ENCODE data around the gene HMG20A.

The HMG20A gene

GRCh38 chr15:77418966-77419835, 1.5 kb upstream of the HMG20A start:
- Histone ChIP-seq H3K4me1 (ENCODE audit: control insufficient read depth in 1 of 2, insufficient read depth in 2 of 2, low read length in 2 of 2) (peaks cover 4% of the 10 kb centered on the region in 2 experiments), H3K4me3 (ENCODE audit: low read depth, low read length) (peak overlapping the region; percentile 86), H3K27ac (ENCODE audit: low read depth, low read length) (peak overlapping the region; percentile 78), H3K9ac (ENCODE audit: low read length) (peak overlapping the region; percentile 86), H3K36me3 (ENCODE audit: control insufficient read depth in 1 of 2, insufficient read depth in 2 of 2, low read length in 2 of 2) (no peaks in the 10 kb centered on the region), H4K91ac (ENCODE audit: low read depth, low read length) (peak overlapping the region; percentile 90), H3K79me2 (ENCODE audit: control insufficient read depth, insufficient read depth, low read length, poor library complexity) (peaks cover 19% of the 10 kb centered on the region), H2AFZ (ENCODE audit: insufficient read depth, low read length, poor library complexity) (peak overlapping the region; percentile 95), H3K14ac (ENCODE audit: low read length) (peak overlapping the region; percentile 99), H4K12ac (ENCODE audit: low read depth, low read length) (peak overlapping the region; percentile 86), H3K27me3 (ENCODE audit: insufficient read depth, low read length) (no peaks in the 10 kb centered on the region), H3K23ac (ENCODE audit: low read length) (no peak overlapping the region), H3K9me3 (ENCODE audit: insufficient read depth, low read depth, low read length) (no peaks in the 10 kb centered on the region), H4K8ac (ENCODE audit: low read depth, low read length) (peak overlapping the region; percentile 94), H3K79me1 (ENCODE audit: low read length) (peaks cover 19% of the 10 kb centered on the region), H2BK5ac (ENCODE audit: low read depth, low read length, poor library complexity) (peak overlapping the region; percentile 80), H3K4me2 (ENCODE audit: low read length) (peak overlapping the region; percentile 74), H2BK120ac (ENCODE audit: insufficient read depth, low read length, poor library complexity) (peak overlapping the region; percentile 79), H2AK5ac (ENCODE audit: low read length) (peak overlapping the region; percentile 45), H2BK12ac (ENCODE audit: low read length) (no peak overlapping the region), H3K18ac (ENCODE audit: low read length) (peak overlapping the region; percentile 100), H3K4ac (ENCODE audit: low read depth, low read length) (peak overlapping the region; percentile 93)
- DNase-seq, result peak; percentile 4 to 32
- WGBS (ENCODE audit: extremely low coverage, insufficient coverage, insufficient read length), result no CpG with 5 or more reads among the region's 72 CpGs

GRCh38 chr15:77419836-77420609, 665 bp upstream of the HMG20A start, which contains the start of gene PEAK1:
TSS of gene PEAK1 (minus strand) at chr15:77420104. CDS start at chr15:77181926, 238,178 bp downstream.
- Histone ChIP-seq H2BK120ac (ENCODE audit: insufficient read depth, low read length, poor library complexity) (peak within 1 kb of the TSS; percentile 96), H4K91ac (ENCODE audit: low read depth, low read length) (peak within 1 kb of the TSS; percentile 93), H3K27ac (ENCODE audit: low read depth, low read length) (peak within 1 kb of the TSS; percentile 81), H3K9me3 (ENCODE audit: insufficient read depth, low read depth, low read length) (no peaks in the 10 kb centered on the region), H3K23ac (ENCODE audit: low read length) (no peak within 1 kb of the TSS), H2AFZ (ENCODE audit: insufficient read depth, low read length, poor library complexity) (peak within 1 kb of the TSS; percentile 100), H3K4ac (ENCODE audit: low read depth, low read length) (peak within 1 kb of the TSS; percentile 99), H3K14ac (ENCODE audit: low read length) (peak within 1 kb of the TSS; percentile 99), H3K79me1 (ENCODE audit: low read length) (peaks cover 19% of the 10 kb centered on the region), H3K4me1 (ENCODE audit: control insufficient read depth in 1 of 2, insufficient read depth in 2 of 2, low read length in 2 of 2) (peaks cover 4% of the 10 kb centered on the region in 2 experiments), H2BK5ac (ENCODE audit: low read depth, low read length, poor library complexity) (peak within 1 kb of the TSS; percentile 99), H3K79me2 (ENCODE audit: control insufficient read depth, insufficient read depth, low read length, poor library complexity) (peaks cover 19% of the 10 kb centered on the region), H3K4me2 (ENCODE audit: low read length) (peak within 1 kb of the TSS; percentile 97), H3K9ac (ENCODE audit: low read length) (peak within 1 kb of the TSS; percentile 88), H2AK5ac (ENCODE audit: low read length) (peak within 1 kb of the TSS; percentile 95), H3K36me3 (ENCODE audit: control insufficient read depth in 1 of 2, insufficient read depth in 2 of 2, low read length in 2 of 2) (no peaks in the 10 kb centered on the region), H3K4me3 (ENCODE audit: low read depth, low read length) (peak within 1 kb of the TSS; percentile 86), H4K12ac (ENCODE audit: low read depth, low read length) (peak within 1 kb of the TSS; percentile 100), H2BK12ac (ENCODE audit: low read length) (peak within 1 kb of the TSS; percentile 98), H3K27me3 (ENCODE audit: insufficient read depth, low read length) (no peaks in the 10 kb centered on the region), H4K8ac (ENCODE audit: low read depth, low read length) (peak within 1 kb of the TSS; percentile 97), H3K18ac (ENCODE audit: low read length) (peak within 1 kb of the TSS; percentile 100)
- peak; percentile 99 to 100 for DNase-seq
- WGBS (ENCODE audit: extremely low coverage, insufficient coverage, insufficient read length), result no CpG with 5 or more reads among the region's 92 CpGs

GRCh38 chr15:77421370-77421700, 647 bp downstream of the HMG20A start:
- Histone ChIP-seq H2AK5ac (ENCODE audit: low read length) (peak overlapping the region; percentile 83), H4K12ac (ENCODE audit: low read depth, low read length) (no peak overlapping the region), H2AFZ (ENCODE audit: insufficient read depth, low read length, poor library complexity) (peak overlapping the region; percentile 75), H3K9me3 (ENCODE audit: insufficient read depth, low read depth, low read length) (no peaks in the 10 kb centered on the region), H3K79me1 (ENCODE audit: low read length) (peaks cover 19% of the 10 kb centered on the region), H3K4me3 (ENCODE audit: low read depth, low read length) (peak overlapping the region; percentile 84), H3K18ac (ENCODE audit: low read length) (peak overlapping the region; percentile 47), H3K4me1 (ENCODE audit: control insufficient read depth in 1 of 2, insufficient read depth in 2 of 2, low read length in 2 of 2) (peaks cover 4% of the 10 kb centered on the region in 2 experiments), H2BK120ac (ENCODE audit: insufficient read depth, low read length, poor library complexity) (no peak overlapping the region), H3K79me2 (ENCODE audit: control insufficient read depth, insufficient read depth, low read length, poor library complexity) (peaks cover 19% of the 10 kb centered on the region), H2BK5ac (ENCODE audit: low read depth, low read length, poor library complexity) (peak overlapping the region; percentile 44), H3K4ac (ENCODE audit: low read depth, low read length) (peak overlapping the region; percentile 99), H3K23ac (ENCODE audit: low read length) (no peak overlapping the region), H3K27ac (ENCODE audit: low read depth, low read length) (no peak overlapping the region), H4K8ac (ENCODE audit: low read depth, low read length) (peak overlapping the region; percentile 96), H3K9ac (ENCODE audit: low read length) (peak overlapping the region; percentile 76), H3K36me3 (ENCODE audit: control insufficient read depth in 1 of 2, insufficient read depth in 2 of 2, low read length in 2 of 2) (no peaks in the 10 kb centered on the region), H3K27me3 (ENCODE audit: insufficient read depth, low read length) (no peaks in the 10 kb centered on the region), H4K91ac (ENCODE audit: low read depth, low read length) (peak overlapping the region; percentile 37), H3K4me2 (ENCODE audit: low read length) (peak overlapping the region; percentile 97), H2BK12ac (ENCODE audit: low read length) (peak overlapping the region; percentile 53), H3K14ac (ENCODE audit: low read length) (no peak overlapping the region)
- peak in 1 of 2 donors; percentile 8 for DNase-seq
- WGBS (ENCODE audit: extremely low coverage, insufficient coverage, insufficient read length), result no CpG with 5 or more reads among the region's 3 CpGs

GRCh38 chr15:77425104-77425503, 4.4 kb downstream of the HMG20A start:
- Histone ChIP-seq H2AK5ac (ENCODE audit: low read length) (no peak overlapping the region), H3K27ac (ENCODE audit: low read depth, low read length) (no peak overlapping the region), H4K91ac (ENCODE audit: low read depth, low read length) (no peak overlapping the region), H3K36me3 (ENCODE audit: control insufficient read depth in 1 of 2, insufficient read depth in 2 of 2, low read length in 2 of 2) (no peaks in the 10 kb centered on the region), H3K18ac (ENCODE audit: low read length) (no peak overlapping the region), H3K79me2 (ENCODE audit: control insufficient read depth, insufficient read depth, low read length, poor library complexity) (peaks cover 8% of the 10 kb centered on the region), H2AFZ (ENCODE audit: insufficient read depth, low read length, poor library complexity) (no peak overlapping the region), H4K12ac (ENCODE audit: low read depth, low read length) (no peak overlapping the region), H3K4me2 (ENCODE audit: low read length) (no peak overlapping the region), H3K79me1 (ENCODE audit: low read length) (peaks cover 9% of the 10 kb centered on the region), H2BK12ac (ENCODE audit: low read length) (no peak overlapping the region), H3K9me3 (ENCODE audit: insufficient read depth, low read depth, low read length) (no peaks in the 10 kb centered on the region), H4K8ac (ENCODE audit: low read depth, low read length) (no peak overlapping the region), H3K4me1 (ENCODE audit: control insufficient read depth in 1 of 2, insufficient read depth in 2 of 2, low read length in 2 of 2) (peaks cover 2% of the 10 kb centered on the region in 2 experiments), H2BK120ac (ENCODE audit: insufficient read depth, low read length, poor library complexity) (no peak overlapping the region), H3K27me3 (ENCODE audit: insufficient read depth, low read length) (no peaks in the 10 kb centered on the region), H3K23ac (ENCODE audit: low read length) (no peak overlapping the region), H3K4me3 (ENCODE audit: low read depth, low read length) (no peak overlapping the region), H3K9ac (ENCODE audit: low read length) (no peak overlapping the region), H3K4ac (ENCODE audit: low read depth, low read length) (no peak overlapping the region), H2BK5ac (ENCODE audit: low read depth, low read length, poor library complexity) (no peak overlapping the region), H3K14ac (ENCODE audit: low read length) (no peak overlapping the region)
- whole genome bisulfite sequencing (ENCODE audit: extremely low coverage, insufficient coverage, insufficient read length), result no CpG with 5 or more reads among the region's 3 CpGs
- DNase-seq, result no peak

All from trophoblast cell (in vitro differentiated cells and primary cell).